Dermis microvascular lymphatic vessel endothelial cell (primary cell): Measurements from ENCODE around the gene PLCH1. TPM values are rescaled to one million over a fixed set of nuclear protein-coding genes. Genes with fewer than 3 reads are reported as not detected.

Source experiments
- DNase-seq, 2 donors: peaks; one replicate each; pipeline versions ENCODE4 v3.0.0 to v3.0.0-alpha.2; 2010; ENCODE audit warnings: low read depth in 2 of 2
- total RNA-seq: library from RNA; depleted of rRNA; stranded (reverse); fragments of >200 nt; gene quantifications from 2 replicates; pipeline ENCODE4 v1.2.1, GENCODE V29; 2014

PLCH1 gene
- total RNA-seq, 1 donor from 2014 or later, result under 0.01 TPM

- DNase-seq, result no peak
These were observed 263.8 kb downstream of the PLCH1 start for GRCh38 chr3:155481089-155481488.

- no peak for DNase-seq
These were observed 279.2 kb downstream of the PLCH1 start for GRCh38 chr3:155465664-155466063.

- DNase-seq, result no peak
These were observed 282.2 kb downstream of the PLCH1 start for GRCh38 chr3:155462672-155463071.

- no peak for DNase-seq
These were observed 287.3 kb downstream of the PLCH1 start for GRCh38 chr3:155457591-155457990.

- DNase-seq, result no peak
These were observed 289.1 kb downstream of the PLCH1 start for GRCh38 chr3:155455765-155456164.

- no peak for DNase-seq
These were observed 291.4 kb downstream of the PLCH1 start for GRCh38 chr3:155453512-155453911.

GRCh38 chr3:155449613-155450267 is 295.1 kb downstream of the PLCH1 start:
- DNase-seq, result no peak

GRCh38 chr3:155448531-155448930 is 296.3 kb downstream of the PLCH1 start:
- no peak for DNase-seq

- DNase-seq, result no peak
These were observed 298.5 kb downstream of the PLCH1 start for GRCh38 chr3:155446366-155446765.

- no peak for DNase-seq
These were observed 300.1 kb downstream of the PLCH1 start for GRCh38 chr3:155444771-155445170.

GRCh38 chr3:155443815-155444214 is 301.1 kb downstream of the PLCH1 start:
- DNase-seq, result no peak

GRCh38 chr3:155442072-155442471 is 302.8 kb downstream of the PLCH1 start:
- no peak for DNase-seq

GRCh38 chr3:155441506-155441905 is 303.4 kb downstream of the PLCH1 start:
- no peak for DNase-seq

- no peak for DNase-seq
These were observed 303.8 kb downstream of the PLCH1 start for GRCh38 chr3:155441026-155441425.

GRCh38 chr3:155435821-155436220 is 309.1 kb downstream of the PLCH1 start:
- no peak for DNase-seq

GRCh38 chr3:155431856-155432570 is 312.9 kb downstream of the PLCH1 start:
- DNase-seq, result no peak

GRCh38 chr3:155428563-155428962 is 316.3 kb downstream of the PLCH1 start:
- no peak for DNase-seq

- no peak for DNase-seq
These were observed 318.2 kb downstream of the PLCH1 start for GRCh38 chr3:155426524-155427230.

GRCh38 chr3:155425396-155425795 is 319.5 kb downstream of the PLCH1 start:
- no peak for DNase-seq

- no peak for DNase-seq
These were observed 320.6 kb downstream of the PLCH1 start for GRCh38 chr3:155424323-155424710.

GRCh38 chr3:155423526-155424322 is 321.1 kb downstream of the PLCH1 start:
- DNase-seq, result no peak
